Activated naive CD8-positive, alpha-beta T cell (primary cell): ENCODE results near the gene VENTX.

Source experiments
- H3K27ac Mint-ChIP-seq: one replicate; pipeline ENCODE4 v1.8.0; 2021; ENCODE audit warnings: mixed read lengths
- H3K27me3 Mint-ChIP-seq: one replicate; pipeline ENCODE4 v1.8.0; 2021; ENCODE audit warnings: mixed read lengths
- H3K36me3 Mint-ChIP-seq: one replicate; pipeline ENCODE4 v1.8.0; 2021; ENCODE audit warnings: mixed read lengths
- H3K4me1 Mint-ChIP-seq: one replicate; pipeline ENCODE4 v1.8.0; 2021; ENCODE audit warnings: low read depth, mixed read lengths
- H3K4me3 Mint-ChIP-seq: one replicate; pipeline ENCODE4 v1.8.0; 2021; ENCODE audit warnings: mild to moderate bottlenecking, mixed read lengths
- H3K9me3 Mint-ChIP-seq: one replicate; pipeline ENCODE4 v1.8.0; 2021; ENCODE audit warnings: low read depth, mixed read lengths

VENTX gene, protein sequence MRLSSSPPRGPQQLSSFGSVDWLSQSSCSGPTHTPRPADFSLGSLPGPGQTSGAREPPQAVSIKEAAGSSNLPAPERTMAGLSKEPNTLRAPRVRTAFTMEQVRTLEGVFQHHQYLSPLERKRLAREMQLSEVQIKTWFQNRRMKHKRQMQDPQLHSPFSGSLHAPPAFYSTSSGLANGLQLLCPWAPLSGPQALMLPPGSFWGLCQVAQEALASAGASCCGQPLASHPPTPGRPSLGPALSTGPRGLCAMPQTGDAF

DNA sequence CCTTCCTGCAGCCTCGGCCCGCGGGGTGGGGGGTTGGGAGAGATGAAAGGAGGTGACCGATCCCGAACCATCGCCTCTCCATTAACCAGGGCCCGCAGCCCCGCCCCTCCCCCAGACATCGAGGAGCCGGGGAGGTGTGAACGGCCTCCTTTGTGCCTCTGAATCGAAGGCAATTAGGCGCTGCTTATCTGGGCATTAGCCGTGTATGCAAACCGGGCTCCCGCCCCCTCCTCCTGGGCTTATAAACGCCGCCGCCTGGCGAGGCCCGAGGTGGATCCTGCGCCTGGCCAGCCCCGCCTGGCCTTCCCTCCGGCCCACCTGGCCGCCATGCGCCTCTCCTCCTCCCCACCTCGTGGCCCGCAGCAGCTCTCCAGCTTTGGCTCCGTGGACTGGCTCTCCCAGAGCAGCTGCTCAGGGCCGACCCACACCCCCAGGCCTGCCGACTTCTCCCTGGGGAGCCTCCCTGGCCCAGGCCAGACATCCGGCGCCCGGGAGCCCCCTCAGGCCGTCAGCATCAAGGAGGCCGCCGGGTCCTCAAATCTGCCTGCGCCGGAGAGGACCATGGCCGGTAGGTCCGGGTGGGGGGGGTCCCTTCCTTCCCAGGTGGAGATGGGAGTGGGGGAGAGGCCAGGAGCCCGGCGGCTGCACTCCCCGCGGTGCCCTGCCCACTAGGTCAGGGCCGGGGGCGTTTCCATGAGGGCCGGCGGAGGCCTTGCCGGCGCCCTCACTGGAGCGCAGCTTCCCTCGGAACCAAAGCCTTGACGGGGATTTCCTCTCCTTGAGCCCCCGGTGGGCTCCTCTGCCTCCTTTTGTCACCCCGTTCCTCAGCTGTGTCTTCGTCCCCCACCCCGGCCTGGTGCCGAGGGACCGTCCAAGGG, at the start of gene VENTX:
TSS of gene VENTX (plus strand) at position 268 of the 878 bp plus-strand sequence. CDS start at position 328, 60 bp downstream.
- no peaks in the 10 kb centered on the region for H3K36me3 Mint-ChIP-seq
- H3K4me3 Mint-ChIP-seq: peak within 1 kb of the TSS; percentile 17
- no peaks in the 10 kb centered on the region for H3K9me3 Mint-ChIP-seq
- peaks cover 19% of the 10 kb centered on the region for H3K4me1 Mint-ChIP-seq
- peaks cover 22% of the 10 kb centered on the region for H3K27me3 Mint-ChIP-seq
- H3K27ac Mint-ChIP-seq: no peak within 1 kb of the TSS

DNA sequence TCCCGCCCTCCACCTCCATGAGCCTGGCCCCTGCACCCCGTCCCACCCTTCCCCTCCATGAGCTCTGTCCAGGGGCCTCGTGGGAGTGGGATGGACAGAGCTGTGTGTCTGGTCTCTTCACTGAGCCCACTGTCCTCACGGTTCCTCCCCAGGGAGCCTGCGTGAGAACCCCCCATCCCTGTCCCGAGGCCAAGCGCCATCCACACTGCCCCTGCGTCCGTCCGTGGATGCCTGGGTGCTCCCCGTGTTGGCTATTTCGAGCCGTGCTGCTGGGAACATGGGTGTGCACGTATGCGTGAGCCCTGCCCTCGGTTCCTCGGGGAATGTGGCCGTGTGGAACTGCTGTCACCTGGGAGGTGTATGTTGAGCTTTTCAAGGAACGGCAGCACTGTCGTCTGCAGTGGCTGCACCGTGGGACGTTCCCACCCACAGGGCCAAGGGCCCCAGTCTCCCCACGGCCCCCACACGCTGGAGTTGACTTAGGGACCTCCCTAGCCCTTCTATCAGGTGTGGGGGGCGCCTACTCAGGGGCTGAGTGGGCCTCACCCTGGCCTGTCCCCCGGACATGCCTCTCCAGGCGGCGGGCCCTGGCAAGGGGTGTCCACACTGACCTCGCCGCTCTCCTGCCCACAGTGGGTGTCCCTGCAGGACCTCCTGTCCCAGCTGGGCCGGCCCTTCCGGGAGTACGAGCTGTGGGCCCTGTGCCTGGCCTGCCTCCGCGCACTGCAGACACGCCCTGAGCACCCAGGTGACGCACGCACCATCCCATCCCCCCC, 49.6 kb upstream of the VENTX start:
- no peak overlapping the region for H3K4me3 Mint-ChIP-seq
- no peaks in the 10 kb centered on the region for H3K4me1 Mint-ChIP-seq
- no peak overlapping the region for H3K27ac Mint-ChIP-seq
- H3K9me3 Mint-ChIP-seq: no peaks in the 10 kb centered on the region
- no peaks in the 10 kb centered on the region for H3K36me3 Mint-ChIP-seq
- H3K27me3 Mint-ChIP-seq: no peaks in the 10 kb centered on the region

GRCh38 chr10:133189256-133189655, 48.4 kb upstream of the VENTX start:
- no peaks in the 10 kb centered on the region for H3K36me3 Mint-ChIP-seq
- no peaks in the 10 kb centered on the region for H3K27me3 Mint-ChIP-seq
- no peak overlapping the region for H3K27ac Mint-ChIP-seq

DNA sequence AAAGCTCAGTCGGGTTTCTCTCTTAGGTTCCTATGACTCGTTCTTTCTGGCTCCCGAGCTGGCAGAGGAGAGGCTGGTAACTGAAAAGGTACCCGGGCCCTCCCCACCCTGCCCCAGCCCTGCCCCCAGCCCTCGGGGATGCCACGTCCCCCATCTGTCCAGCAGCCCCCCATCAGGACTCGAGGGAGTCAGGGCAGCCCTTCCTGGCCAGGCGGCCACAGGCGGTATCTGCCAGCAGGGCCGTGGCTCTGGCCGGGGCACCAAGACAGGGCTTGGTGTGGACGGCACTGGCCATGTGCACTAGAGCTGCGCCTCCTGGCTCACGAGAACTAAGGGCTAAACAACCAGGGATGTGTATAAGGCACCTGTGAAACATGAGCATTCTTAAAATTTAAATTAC, 47.9 kb upstream of the VENTX start:
- Mint-ChIP-seq H3K27ac (no peak overlapping the region), H3K36me3 (no peaks in the 10 kb centered on the region), H3K4me1 (no peaks in the 10 kb centered on the region), H3K9me3 (no peaks in the 10 kb centered on the region), H3K27me3 (no peaks in the 10 kb centered on the region), H3K4me3 (no peak overlapping the region)

More at GRCh38 chr10:133189256-133189655, 48.4 kb upstream of the VENTX start:
- Mint-ChIP-seq H3K4me3 (no peak overlapping the region), H3K9me3 (no peaks in the 10 kb centered on the region), H3K4me1 (no peaks in the 10 kb centered on the region)

- H3K36me3 Mint-ChIP-seq: no peaks in the 10 kb centered on the region
- H3K9me3 Mint-ChIP-seq: no peaks in the 10 kb centered on the region
- H3K4me1 Mint-ChIP-seq: no peaks in the 10 kb centered on the region
- no peaks in the 10 kb centered on the region for H3K27me3 Mint-ChIP-seq
- no peak overlapping the region for H3K4me3 Mint-ChIP-seq
- H3K27ac Mint-ChIP-seq: no peak overlapping the region
Observed at GRCh38 chr10:133190225-133190624, 47.4 kb upstream of the VENTX start.

- no peaks in the 10 kb centered on the region for H3K4me1 Mint-ChIP-seq
- no peak overlapping the region for H3K4me3 Mint-ChIP-seq
- no peaks in the 10 kb centered on the region for H3K9me3 Mint-ChIP-seq
- no peak overlapping the region for H3K27ac Mint-ChIP-seq
- no peaks in the 10 kb centered on the region for H3K27me3 Mint-ChIP-seq
- no peaks in the 10 kb centered on the region for H3K36me3 Mint-ChIP-seq
Observed at GRCh38 chr10:133191651-133192050, 46.0 kb upstream of the VENTX start.

DNA sequence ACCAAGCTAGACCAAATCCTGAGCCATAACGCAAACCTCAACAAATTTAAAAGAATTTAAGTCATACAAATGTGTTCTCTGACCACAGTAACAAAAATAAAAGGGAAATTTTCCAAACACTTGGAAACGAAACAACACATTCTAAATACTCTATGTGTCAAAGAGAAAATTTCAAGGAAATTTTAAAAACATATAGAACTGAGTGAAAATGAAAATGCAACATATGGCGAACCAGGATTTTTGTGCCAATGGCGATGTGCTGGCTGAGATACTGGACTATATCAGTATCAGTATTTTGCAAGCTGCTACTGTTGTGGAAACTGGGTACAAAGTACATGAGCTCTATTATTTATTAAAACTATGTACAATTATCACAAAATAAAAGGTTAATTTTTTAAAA, 43.5 kb upstream of the VENTX start:
- no peak overlapping the region for H3K27ac Mint-ChIP-seq
- no peaks in the 10 kb centered on the region for H3K27me3 Mint-ChIP-seq
- no peaks in the 10 kb centered on the region for H3K36me3 Mint-ChIP-seq
- H3K4me1 Mint-ChIP-seq: no peaks in the 10 kb centered on the region
- no peak overlapping the region for H3K4me3 Mint-ChIP-seq
- no peaks in the 10 kb centered on the region for H3K9me3 Mint-ChIP-seq

GRCh38 chr10:133195096-133195495, 42.6 kb upstream of the VENTX start:
- no peak overlapping the region for H3K27ac Mint-ChIP-seq

GRCh38 chr10:133195611-133196010, 42.0 kb upstream of the VENTX start:
- Mint-ChIP-seq H3K27ac (no peak overlapping the region), H3K4me1 (no peaks in the 10 kb centered on the region), H3K9me3 (no peaks in the 10 kb centered on the region), H3K27me3 (no peaks in the 10 kb centered on the region), H3K36me3 (no peaks in the 10 kb centered on the region), H3K4me3 (no peak overlapping the region)

More at GRCh38 chr10:133195096-133195495, 42.6 kb upstream of the VENTX start:
- H3K4me1 Mint-ChIP-seq: no peaks in the 10 kb centered on the region
- H3K36me3 Mint-ChIP-seq: no peaks in the 10 kb centered on the region
- H3K27me3 Mint-ChIP-seq: no peaks in the 10 kb centered on the region
- H3K9me3 Mint-ChIP-seq: no peaks in the 10 kb centered on the region
- no peak overlapping the region for H3K4me3 Mint-ChIP-seq

DNA sequence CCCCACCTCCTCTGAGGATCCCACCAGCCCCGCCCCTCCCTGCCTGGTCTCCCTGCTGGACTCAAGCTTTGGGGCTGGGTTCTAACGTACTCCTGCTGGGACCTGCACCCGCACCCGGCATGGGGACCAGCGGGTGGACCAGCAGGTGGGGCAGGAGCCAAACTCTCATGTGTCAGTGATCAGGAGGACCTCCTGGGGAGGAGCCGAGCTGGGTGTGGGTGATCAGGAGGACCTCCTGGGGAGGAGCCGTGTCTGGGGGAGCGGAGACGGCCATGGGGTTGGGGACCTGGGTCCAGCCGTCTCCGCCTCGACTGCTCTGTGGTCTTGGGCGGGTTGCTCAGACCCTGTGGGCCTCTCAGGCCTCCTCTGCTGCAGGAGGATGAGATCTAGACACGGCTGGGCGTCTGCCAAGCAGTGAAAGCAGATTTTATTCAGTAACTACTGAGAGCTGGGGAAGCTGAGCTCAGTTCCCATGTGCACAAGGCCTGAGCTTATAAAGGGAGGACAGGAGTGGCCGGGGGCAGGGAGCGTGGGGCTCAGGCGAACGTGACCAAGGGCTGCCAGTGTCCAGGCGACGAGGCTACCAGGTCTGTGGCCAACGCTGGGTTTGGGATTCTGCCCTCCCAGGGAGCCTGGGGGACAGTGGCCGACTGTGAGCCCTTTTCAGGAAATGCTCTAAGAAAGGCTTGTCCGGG, 41.3 kb upstream of the VENTX start:
- H3K27me3 Mint-ChIP-seq: no peaks in the 10 kb centered on the region
- no peaks in the 10 kb centered on the region for H3K36me3 Mint-ChIP-seq
- H3K4me3 Mint-ChIP-seq: no peak overlapping the region
- no peaks in the 10 kb centered on the region for H3K9me3 Mint-ChIP-seq
- H3K27ac Mint-ChIP-seq: no peak overlapping the region
- H3K4me1 Mint-ChIP-seq: no peaks in the 10 kb centered on the region

- Mint-ChIP-seq H3K4me3 (no peak overlapping the region), H3K27ac (no peak overlapping the region), H3K36me3 (no peaks in the 10 kb centered on the region), H3K4me1 (no peaks in the 10 kb centered on the region), H3K27me3 (no peaks in the 10 kb centered on the region), H3K9me3 (no peaks in the 10 kb centered on the region)
Observed at GRCh38 chr10:133196936-133197758, 40.5 kb upstream of the VENTX start.

- no peak overlapping the region for H3K27ac Mint-ChIP-seq
- no peaks in the 10 kb centered on the region for H3K27me3 Mint-ChIP-seq
- no peaks in the 10 kb centered on the region for H3K9me3 Mint-ChIP-seq
- H3K36me3 Mint-ChIP-seq: no peaks in the 10 kb centered on the region
- H3K4me1 Mint-ChIP-seq: no peaks in the 10 kb centered on the region
- H3K4me3 Mint-ChIP-seq: no peak overlapping the region
Observed at GRCh38 chr10:133197786-133198185, 39.9 kb upstream of the VENTX start.

- Mint-ChIP-seq H3K9me3 (no peaks in the 10 kb centered on the region), H3K36me3 (no peaks in the 10 kb centered on the region), H3K4me1 (no peaks in the 10 kb centered on the region), H3K27me3 (no peaks in the 10 kb centered on the region), H3K27ac (no peak overlapping the region), H3K4me3 (no peak overlapping the region)
Observed at GRCh38 chr10:133198206-133198605, 39.4 kb upstream of the VENTX start.
